GM21526 (cell line): ENCODE data around the gene GRB14.

Source experiments
- ATAC-seq: cut with Tn5 transposase; IDR thresholded peaks from one replicate; pipeline ENCODE4 v1.9.1; 2021; ENCODE audit warnings: moderate library complexity; ENCODE audit not compliant: unreplicated experiment, low FRiP score

The GRB14 gene

DNA sequence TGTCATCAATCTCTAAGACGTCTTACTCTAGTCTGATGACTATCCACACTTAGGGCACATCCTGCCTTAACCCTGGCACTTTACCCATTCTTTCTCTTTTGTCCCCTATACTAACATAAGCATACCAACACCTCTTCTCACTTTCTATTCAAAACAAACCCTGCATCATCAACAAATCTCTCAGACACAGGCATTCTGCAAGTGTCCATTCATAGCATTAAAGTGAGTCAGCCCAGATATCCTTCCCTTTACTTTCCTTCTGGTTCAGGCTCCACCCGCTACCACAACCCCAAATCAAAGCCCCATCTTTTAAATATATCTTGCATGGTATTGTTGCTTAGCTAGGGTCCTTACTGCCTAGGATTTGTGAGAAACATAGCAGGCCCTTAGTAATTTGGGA, 3.8 kb downstream of the GRB14 start:
- no peak for ATAC-seq

GRCh38 chr2:164613321-164613982, 7.8 kb downstream of the GRB14 start:
- no peak for ATAC-seq

GRCh38 chr2:164609790-164610189, 11.5 kb downstream of the GRB14 start:
- ATAC-seq: no peak

- no peak for ATAC-seq
Measured at GRCh38 chr2:164606557-164606956, 14.7 kb downstream of the GRB14 start.

GRCh38 chr2:164605295-164605694, 16.0 kb downstream of the GRB14 start:
- ATAC-seq: no peak

GRCh38 chr2:164600763-164601162, 20.5 kb downstream of the GRB14 start:
- no peak for ATAC-seq

DNA sequence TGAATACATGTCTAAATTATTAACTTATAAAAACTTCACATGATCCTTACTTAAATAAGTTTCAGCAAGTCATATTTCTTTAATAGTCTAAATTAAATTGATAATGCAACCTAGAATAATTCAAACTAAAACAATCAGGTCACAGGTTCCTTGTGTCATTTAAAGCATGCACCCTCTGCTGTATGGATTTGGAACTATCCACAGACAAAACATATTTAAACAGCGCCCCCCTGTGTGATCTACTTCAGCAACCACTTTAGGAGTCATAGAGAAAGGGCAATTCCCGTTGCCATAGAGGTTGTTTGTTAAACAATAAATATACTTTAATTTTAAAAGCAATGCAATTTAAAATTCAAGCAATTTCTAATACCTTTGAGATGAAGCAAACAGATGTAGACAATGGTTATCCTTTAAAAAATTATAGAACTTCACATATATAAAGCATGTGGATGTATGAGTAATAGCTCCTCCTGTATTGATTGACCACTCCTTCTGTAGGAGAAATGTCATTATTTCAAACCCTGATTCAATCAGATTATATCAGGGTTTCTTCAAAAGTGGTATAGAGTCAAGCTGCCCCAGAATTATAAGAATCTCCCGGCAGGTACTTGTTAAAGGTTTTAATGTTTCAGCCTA, 21.2 kb downstream of the GRB14 start:
- peak; percentile 100 for ATAC-seq

DNA sequence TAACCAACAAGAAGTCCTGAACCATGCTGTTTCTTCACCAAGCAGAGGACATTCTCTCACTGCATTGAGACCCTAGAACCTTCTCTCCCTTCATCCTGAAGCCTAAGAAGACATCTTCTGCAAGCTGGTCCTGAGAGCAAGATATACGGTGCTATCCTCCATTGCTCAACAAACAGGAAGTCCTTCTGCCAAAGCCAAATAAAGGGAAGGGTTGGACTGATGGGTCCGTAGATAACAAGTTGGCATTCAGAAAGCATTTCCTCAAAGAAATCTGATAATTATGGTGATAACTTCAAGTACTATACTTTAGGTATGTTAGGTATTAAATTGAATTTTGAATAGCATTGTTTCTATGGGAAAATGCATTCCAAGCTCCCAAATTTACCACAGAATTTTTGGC, 23.3 kb downstream of the GRB14 start:
- ATAC-seq: no peak

DNA sequence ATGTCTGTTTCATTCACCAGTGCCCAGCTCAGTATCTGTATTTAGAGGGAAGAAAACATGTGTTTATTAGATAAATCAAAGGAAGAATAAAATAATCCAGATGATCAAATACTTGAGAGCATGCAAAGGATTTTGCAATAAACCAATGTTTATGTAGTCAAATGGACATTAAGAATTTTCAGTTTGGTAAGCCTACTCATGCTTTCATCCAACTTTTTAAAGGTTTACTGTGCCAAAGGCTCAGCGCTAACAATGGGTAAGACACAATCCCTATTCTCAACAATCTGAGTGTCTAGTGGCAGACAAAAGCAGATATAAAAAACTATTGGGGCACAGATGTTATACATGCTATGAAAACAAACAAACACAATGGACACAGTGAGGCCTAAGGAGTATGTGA, 26.3 kb downstream of the GRB14 start:
- no peak for ATAC-seq

GRCh38 chr2:164593959-164594358, 27.3 kb downstream of the GRB14 start:
- no peak for ATAC-seq

DNA sequence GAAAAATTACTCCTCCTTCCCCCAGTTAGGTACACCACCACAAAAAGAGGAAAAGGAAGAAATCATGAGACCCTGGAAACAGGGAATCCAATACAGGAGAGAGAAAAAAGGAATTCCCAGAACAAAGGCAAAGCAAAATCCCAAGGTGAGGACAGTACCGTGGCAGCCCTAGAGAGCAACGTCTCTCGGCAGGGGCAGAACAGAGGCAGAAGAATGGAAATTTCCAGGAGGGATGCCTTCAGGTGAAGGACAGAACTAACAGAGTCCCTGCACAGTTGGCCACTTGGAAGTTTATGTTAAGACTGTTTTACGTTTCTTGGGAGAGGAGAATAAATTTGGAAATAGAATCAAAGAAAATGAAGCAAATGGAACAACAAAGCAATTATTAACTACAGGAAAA, 27.7 kb downstream of the GRB14 start:
- ATAC-seq: no peak

DNA sequence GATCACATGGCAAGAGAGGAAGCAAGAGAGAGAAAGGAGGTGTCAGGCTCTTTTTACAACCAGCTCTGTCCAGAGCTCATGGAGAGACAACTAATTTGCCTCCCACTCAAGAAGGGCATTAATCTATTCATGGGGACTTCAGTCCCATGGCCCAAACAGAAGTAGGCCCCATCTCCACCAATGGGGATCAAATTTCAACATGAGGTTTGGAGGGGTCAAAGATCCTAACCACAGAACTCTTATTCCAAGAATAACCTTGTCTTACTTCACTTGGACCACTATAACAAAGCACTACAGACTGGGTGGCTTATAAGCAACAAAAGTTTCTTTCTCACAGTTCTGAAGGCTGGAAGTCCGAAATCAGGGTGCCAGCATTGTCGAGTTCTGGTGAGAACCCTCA, 31.8 kb downstream of the GRB14 start:
- ATAC-seq: no peak

- ATAC-seq: no peak
Measured at GRCh38 chr2:164581050-164581449, 40.2 kb downstream of the GRB14 start.

- no peak for ATAC-seq
Measured at GRCh38 chr2:164574931-164575330, 46.4 kb downstream of the GRB14 start.

DNA sequence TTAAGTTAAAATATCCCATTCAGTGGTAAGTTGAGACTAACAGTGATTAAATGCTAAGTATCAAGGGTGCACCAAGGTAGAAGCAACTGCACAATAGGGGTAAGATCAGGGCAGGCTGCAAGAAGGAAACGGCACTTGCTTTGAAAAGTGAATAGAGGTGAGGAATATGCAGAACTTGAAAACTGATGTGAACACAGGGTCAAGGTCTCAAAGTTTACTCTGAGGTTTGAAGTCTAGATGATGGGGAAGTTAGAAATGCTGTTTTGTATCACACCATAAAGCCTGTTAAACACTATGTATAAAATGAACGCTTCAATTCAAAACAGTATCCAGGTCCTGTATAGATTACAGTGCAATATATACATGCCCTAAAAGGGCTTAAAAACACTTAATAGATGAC, 50.8 kb downstream of the GRB14 start:
- ATAC-seq: no peak

- no peak for ATAC-seq
Measured at GRCh38 chr2:164569378-164569777, 51.9 kb downstream of the GRB14 start.

DNA sequence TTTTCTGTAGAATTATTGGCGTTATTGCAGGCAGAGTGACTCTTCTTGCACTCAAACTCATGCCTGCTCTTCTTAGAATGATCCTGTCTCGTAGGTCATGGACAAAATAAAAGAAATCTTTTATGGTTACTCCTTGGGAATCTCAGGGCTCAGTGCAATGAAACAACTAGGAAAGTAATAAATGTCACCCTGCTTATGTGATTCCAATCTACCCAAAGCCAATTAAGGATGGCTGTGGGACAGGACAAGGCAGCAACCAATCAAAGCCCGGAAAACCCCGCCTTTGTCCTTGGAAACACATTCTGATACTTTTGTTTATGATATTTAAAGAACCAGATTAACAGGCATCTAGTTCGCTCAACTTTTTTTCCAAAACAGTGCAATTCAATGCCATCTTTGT, 53.0 kb downstream of the GRB14 start:
- ATAC-seq: no peak

DNA sequence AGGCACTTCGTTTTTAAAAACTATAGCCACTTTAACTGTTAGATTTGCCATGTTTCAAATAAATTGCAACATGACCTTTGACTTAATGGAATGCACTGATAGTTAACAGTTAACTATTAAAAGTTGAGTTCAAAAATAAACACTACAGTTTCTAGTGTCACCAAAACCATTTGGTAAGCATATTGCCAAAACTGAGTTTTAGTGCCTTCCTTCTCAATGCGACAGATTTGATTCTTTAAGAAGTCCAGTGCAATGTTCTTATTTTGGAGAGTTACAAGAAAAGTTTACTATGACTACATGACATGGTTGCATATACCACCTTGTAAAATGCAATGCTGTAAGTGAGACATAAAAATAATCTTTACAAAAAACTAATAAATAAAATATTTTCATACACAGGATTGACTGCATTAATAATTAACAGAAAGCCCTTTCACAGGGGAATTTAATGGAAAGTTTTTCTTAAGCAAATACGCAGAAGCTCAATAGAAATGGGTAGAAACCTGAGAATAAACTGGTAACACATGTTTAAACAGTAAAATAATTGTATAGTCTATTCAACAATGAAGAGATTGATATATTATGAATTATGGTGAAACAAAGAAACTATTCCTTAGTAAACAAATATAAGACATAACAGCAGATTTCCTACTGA, 53.8 kb downstream of the GRB14 start:
- no peak for ATAC-seq

DNA sequence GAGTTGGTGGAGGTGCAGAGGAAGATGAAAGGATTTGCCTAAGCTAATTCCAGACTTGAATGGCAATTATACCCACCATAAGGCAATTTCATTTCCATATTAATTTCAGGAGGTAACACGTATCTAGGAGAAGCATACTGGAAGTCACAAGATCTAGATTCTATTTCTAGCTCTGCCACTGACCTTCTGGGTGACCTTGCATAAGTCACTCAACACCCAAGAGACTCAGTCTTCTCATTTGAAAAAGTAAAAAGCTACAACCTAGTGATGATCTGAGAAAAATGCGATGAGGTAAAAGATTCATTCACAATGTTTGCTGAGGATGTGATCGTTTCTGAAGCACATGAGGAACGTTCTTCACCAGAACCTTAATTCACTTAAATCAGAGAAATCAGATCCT, 55.9 kb downstream of the GRB14 start:
- no peak for ATAC-seq

DNA sequence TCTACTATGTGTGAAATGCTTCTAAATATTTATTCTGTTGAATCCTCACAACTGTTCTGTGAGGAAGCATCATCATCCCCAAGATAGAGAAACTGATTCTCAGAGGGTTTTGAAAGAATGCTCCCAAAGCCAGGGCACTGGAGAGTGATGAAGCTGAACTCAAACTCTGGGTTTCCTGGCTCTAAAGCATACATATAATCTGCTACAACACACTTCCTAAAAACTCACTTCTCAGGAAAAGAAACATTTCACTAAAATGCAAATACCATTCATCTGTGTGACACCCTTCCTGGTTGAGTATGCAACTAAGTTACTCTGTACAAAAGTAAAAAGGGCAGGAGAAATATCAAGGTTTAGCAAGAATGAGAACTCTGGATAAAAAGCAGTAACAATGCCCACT, 58.6 kb downstream of the GRB14 start:
- no peak for ATAC-seq

GRCh38 chr2:164561991-164562390, 59.3 kb downstream of the GRB14 start:
- no peak for ATAC-seq

DNA sequence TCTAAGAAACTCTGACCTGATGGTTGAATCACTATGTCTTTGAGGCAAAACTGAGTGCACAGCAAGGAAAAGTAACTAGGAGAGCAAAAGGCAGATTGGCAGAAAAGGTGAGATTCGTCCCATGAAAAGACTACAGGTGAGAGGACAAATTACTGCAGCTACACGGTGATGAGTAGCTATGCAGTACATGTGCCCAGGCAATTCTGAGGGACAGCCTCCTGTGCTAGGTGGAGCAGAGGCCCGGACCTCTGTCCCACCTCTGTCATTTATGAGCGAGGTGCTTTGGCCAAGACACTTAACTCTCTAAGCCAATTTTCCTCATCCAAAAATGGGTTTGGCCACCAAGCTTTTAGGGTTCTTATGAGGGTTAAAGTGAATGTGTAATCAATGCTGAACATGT, 59.9 kb downstream of the GRB14 start:
- no peak for ATAC-seq
